A673 (cell line): ENCODE data around the gene AOPEP.

Experiments used
- CTCF ChIP-seq: fragments of 300-800, 200-600 bp; sonication (generic); conservative IDR thresholded peaks from 2 replicates; pipeline ENCODE4 v1.5.1; 2017; ENCODE audit warnings: low read depth, mild to moderate bottlenecking, antibody characterized with exemption, low read length, moderate library complexity, mixed read lengths
- EZH2 ChIP-seq: fragments of 200-600 bp; sonication (generic); IDR thresholded peaks from 2 replicates; pipeline ENCODE4 v1.6.1; 2017; ENCODE audit warnings: borderline replicate concordance, low read depth, mild to moderate bottlenecking, mixed read lengths, antibody characterized with exemption, low read length; ENCODE audit not compliant: poor library complexity, severe bottlenecking

- no peak for TF ChIP-seq CTCF
- TF ChIP-seq EZH2: no peak
These were observed 46.5 kb upstream of the AOPEP start for GRCh38 chr9:94680020-94680419.
